NCI-H146 (cell line): Measurements from ENCODE around the gene POLR2L.

Experiments used
- DNase-seq: peaks from one replicate; lab custom pipeline; 2025; lab: John Stamatoyannopoulos, UW

The POLR2L gene

DNA sequence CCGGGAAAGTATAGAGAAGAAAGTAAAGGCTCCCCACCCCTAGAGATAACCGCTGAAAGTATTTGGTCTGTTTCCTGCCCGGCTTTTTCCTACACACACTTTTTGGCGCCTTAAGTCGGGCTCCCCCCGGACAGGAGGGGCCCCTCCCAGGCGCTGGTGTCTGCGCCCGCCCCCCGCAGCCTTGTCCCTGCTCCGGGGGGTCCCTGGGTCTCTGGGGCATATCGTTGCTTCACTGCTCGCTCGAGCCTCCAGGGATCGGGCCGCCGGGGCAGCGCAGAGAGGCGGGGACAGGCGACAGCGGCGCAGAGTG lies 15.5 kb downstream of the POLR2L start:
- no peak for DNase-seq

DNA sequence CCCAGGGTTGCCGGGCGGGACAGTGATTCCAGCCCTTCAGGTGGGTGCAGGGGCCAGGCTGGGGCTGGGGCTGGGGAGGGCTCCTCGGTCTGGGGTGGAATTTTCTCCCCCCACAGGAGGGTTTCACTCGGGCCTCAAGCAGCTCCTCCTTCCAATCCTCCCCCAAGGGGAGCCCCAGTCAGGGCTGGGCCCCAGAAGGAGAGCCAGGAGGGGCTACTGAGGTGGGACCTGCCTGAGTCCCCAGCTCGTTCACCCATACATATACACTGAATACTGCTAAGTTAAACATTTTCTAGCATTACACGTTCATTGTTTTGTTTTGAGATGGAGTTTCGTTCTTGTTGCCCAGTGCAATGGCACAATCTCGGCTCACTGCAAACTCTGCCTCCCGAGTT lies 16.1 kb downstream of the POLR2L start:
- DNase-seq = no peak

DNA sequence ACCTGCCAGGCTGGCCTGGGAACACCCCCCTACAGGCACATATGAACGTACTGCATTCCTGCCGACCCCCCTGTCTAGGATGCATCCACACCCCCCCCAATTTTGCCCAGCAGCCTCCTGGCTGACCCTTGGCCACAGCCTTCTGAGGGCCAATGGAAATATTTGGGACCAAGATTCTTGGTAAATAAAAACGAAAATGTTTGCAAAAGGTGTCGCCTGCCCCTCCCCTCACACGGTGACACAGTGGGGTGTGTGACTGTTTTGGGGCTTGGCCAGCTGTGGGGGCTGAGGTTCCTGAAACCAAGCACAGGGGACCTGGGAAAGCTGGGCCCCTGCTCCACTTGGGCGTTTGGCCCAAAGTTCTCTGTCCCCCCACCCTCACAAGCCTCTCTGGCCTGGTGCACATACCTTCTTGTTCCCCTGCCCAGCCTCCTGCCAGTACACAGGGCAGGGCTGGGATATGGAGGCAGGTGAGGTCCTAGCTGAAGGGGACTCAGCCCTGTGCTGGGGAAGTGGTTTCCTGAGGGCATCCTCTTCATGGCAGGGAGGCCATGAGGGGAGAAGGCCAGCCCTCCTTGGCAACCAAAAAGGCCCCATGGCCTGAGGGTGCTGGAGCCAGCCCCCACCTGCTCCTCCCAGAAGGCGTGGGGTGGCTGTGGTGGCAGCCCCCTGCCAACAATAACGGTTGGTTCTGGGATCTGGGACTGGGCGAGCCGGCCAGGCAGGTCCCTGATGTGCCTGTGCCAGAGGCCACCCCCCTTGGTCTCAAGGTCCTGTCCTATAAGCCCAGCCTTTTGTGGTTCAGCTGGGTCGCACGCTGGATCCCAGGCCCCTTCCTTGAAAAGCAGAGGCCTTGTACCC lies 16.7 kb downstream of the POLR2L start:
- DNase-seq = no peak

DNA sequence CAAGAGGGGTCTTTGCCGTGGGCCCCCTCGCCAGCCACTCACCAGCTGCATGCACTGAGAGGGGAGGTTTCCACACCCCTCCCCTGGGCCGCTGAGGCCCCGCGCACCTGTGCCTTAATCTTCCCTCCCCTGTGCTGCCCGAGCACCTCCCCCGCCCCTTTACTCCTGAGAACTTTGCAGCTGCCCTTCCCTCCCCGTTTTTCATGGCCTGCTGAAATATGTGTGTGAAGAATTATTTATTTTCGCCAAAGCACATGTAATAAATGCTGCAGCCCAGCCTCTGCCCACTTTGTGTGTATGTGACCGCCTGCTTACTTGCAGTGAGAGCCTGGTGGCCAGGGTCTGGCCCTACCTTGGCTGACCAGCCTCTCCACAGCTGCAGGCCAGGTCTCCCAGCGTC lies 17.4 kb downstream of the POLR2L start:
- no peak for DNase-seq

DNA sequence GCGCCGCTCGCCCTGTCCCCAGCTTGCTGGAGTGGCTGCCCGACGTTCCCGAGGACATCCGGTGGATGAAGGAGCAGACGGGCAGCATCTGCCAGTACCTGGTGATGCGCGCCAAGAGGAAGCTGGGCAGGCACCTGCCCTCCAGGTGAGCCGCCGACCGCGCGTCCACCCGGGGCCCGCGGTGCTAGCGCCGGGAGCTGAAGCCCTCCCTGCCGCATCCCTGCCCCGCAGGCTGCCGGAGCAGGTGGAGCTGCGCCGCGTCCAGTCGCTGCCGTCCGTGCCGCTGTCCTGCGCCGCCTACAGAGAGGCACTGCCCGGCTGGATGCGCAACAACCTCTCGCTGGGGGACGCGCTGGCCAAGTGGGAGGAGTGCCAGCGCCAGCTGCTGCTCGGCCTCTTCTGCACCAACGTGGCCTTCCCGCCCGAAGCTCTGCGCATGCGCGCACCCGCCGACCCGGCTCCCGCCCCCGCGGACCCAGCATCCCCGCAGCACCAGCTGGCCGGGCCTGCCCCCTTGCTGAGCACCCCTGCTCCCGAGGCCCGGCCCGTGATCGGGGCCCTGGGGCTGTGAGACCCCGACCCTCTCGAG lies 17.9 kb downstream of the POLR2L start:
- DNase-seq = no peak

DNA sequence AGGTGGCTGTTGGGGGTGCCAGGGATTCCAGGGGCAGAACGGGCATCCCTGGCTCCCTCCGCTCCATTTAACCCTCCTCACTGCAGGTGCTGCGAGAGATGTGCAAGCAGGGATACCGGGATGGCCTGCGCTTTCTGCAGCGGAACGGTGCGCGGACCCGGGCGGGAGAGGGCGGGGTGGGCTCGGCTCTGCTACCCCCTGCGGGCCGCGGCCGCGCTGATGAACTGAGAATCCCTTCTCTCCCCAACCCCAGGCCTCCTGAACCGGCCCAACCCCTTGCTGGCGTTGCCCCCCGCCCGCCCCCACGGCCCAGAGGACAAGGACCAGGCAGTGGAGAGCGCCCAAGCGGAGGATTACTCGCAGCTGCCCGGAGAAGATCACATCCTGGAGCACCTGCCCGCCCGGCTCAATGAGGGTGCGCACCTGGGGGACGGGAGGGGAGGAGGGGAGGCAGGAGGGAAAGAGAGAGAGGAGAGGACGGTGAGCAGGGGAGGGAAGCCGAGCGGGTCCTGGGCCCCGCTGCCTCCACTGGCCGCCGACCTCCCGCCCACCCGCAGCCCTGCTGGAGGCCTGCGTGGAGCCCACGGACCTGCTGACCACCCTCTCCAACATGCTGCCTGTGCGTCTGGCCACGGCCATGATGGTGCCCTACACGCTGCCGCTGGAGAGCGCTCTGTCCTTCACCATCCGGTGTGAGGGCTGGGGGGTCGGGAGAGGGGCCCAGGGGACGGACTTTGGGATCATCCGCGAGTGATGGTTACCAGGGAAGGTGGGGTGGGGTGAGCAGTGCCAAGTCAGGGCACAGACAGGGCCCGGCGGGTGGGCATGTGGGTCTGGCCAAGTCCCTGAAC lies 18.7 kb downstream of the POLR2L start:
- DNase-seq = no peak

DNA sequence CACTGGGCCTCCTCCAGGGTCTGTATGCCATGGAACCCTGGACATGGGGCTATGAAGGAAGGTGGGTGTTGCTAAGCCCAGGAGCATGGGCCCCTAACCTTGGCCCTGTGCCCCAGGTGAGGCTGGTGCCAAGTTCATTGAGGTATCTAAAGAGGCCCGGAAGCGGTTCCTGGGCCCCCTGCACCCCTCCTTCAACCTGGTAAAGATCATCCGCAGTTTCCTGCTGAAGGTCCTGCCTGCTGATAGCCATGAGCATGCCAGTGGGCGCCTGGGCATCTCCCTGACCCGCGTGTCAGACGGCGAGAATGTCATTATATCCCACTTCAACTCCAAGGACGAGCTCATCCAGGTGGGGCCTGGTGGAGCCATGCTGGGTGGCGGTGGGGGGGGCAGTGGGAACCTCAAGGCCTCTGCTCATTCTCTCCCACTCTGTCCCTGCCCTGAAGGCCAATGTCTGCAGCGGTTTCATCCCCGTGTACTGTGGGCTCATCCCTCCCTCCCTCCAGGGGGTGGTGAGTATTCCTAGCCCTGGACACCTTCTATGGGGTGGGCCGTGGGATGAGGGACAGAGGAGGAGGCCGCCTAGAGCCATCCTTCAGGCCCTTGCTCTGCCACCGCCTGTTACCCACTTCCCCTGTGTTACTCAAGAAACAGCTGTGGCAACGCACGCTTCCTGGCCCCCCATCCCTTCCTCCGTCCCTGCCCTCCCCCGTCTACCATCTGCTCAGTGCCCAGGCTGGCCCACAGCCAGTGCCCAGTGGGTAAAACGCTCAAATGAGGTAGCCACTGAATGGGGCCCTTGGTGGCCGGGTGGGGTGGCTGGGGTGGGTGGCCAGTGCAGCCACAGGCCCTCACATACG lies 20.6 kb downstream of the POLR2L start:
- DNase-seq = no peak

DNA sequence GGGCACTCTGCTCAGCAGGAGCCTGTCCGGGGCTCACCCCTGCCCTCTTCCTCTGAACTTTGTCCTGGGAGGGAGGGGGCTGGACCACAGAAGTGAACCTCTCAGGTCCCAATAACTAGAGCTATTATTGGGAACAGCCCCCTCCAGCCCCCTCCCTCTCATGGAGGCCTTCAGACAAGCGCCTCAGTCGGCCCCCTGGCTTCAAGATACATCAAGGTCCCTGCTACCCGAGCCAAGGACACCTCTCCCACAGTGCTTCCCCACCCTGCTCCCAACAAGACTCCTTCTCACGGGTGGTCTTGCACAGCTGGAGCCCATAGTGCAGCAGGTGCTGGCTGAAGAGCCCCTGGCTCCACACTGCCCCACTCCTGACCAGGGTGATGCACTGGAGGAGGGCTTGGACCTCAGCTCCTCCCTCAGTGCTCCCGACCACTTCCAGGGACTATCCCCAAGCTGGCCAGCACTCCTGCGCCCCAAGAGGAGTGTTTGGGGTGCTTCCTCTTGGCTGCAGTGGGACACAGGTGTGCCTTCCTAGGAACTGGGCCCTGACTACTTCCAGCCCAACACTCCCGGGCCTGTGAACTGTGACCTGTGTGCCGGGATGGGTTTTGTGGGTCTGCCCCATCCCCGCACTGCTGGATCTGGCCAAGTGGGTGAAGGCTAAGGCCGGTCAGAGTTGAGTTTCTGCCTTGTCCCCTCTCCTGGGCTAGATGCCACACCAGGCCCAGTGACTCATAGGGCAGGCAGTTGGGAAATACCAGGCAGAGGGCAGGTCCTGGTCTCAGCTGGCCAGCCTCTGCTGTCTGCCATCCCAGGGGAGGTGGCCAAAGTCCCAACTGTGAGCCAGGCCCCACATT lies 21.4 kb downstream of the POLR2L start:
- no peak for DNase-seq

DNA sequence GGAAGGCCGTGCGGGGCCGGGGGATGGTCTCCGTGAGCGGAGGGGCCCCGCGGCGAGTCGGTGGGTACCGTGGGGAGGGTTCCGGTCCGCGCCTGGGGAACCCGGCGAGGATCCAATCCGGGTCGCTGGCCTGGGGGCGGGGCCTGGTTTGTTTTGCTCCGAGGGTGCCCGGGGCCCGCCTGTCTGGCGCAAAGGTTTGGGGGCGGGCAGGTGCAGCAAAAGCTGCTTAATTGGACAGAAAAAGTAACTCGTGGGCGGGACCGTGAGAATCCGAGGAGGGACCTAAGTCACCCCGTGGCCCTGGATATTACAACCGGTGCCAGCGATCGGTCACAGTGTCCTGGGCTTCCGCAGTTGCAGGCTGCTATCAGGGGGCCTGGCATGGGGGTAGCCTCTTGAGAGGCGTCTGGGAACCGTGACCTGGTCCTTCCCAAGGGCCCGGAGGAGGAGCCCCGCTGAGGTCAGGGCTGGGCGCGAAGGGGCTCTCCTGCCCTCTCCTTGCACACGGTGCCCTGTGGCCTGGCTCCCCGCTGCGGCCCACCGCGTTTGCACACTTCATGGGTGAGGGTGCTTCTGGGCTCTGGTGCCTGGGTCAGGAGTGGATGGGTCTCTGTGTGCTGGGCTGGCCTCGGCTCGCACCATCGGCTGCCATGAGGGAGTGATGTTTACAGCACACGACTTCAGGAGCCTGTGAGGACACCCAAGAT lies 22.2 kb downstream of the POLR2L start:
- peak; percentile 89 for DNase-seq

DNA sequence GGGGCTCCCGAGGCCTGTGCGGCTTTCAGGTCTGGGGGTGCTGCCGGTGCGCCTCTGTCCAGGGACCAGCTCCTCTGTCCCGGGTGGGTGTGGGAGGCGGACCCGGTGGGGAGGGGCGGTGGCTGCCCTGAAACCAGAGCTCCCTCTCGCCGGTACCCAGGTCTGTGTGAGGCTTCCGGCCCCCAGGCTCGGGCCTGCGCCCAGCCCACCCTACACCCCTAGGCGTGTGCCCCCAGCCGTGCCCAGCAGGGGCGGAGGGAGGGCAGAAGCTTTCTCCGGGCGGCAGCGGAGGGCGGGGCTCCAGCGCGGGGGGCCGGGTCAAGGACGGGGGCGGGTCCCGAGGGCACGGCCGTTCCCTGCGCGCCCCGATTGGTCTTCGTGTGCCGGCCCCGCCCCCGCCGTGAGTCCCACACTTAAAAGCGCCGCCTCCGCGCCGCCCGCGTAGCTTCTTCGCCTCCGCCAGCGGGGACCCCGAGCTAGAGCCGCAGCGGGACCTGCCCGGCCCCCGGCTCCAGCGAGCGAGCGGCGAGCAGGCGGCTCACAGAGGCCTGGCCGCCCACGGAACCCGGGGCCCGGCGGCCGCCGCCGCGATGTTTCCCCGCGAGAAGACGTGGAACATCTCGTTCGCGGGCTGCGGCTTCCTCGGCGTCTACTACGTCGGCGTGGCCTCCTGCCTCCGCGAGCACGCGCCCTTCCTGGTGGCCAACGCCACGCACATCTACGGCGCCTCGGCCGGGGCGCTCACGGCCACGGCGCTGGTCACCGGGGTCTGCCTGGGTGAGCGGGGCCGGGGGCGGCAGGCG lies 23.0 kb downstream of the POLR2L start:
- peak; percentile 91 for DNase-seq

DNA sequence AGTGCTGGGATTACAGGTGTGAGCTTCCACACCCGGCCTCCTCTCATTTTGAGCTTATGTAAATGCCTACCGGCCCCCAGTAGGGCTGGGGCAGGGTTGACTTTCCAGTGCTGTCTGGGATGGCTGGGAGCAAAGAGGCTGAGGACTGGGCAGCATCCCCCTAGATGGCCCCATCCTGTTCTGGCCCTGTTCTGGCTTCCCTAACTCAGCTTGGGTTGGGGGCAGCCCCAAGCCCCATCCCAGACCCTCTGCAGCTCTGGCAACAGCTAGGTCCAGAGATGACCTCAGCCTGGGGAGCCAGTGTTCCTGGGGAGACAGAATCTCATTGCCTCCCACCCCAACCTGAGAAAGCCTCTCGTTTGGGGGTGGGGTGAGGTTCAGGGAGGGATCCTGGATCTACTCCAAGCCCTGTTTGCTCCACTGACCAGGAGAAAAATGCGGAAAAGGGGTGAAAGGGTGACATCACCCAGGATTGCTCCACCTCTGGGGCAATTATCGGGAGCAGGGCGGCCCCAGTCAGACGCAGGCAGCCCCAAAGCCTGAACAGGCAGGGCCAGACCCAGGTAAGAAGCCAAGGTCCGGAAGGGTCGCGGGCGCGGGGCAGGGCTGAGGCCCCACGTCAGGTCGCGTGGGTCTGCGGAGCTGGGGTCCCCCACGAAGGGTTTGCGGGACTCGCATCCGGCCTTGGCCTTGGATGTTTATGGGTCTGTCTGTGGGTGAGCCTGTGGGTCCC lies 23.8 kb downstream of the POLR2L start, which contains the start of gene PNPLA2:
TSS of gene PNPLA2 (plus strand) at position 519 of the 733 bp plus-strand sequence. CDS start 805 bp downstream, outside the sequence.
- DNase-seq = no peak

DNA sequence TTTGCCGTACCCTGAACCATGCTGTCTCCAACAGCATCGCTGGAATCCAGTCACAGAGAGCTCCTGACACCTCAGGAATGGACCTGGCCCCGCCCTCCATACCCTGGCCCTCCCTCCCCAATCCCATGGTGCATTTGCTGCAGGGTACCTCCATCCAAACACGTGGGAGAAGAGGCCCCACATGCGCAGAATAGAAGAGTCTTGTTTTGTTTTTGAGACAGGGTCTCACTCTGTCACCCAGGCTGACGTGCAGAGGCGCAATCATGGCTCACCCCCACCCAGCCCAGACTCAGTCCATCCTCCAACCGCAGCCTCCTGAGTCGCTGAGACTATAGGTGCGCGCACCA lies 25.9 kb downstream of the POLR2L start:
- DNase-seq = no peak

DNA sequence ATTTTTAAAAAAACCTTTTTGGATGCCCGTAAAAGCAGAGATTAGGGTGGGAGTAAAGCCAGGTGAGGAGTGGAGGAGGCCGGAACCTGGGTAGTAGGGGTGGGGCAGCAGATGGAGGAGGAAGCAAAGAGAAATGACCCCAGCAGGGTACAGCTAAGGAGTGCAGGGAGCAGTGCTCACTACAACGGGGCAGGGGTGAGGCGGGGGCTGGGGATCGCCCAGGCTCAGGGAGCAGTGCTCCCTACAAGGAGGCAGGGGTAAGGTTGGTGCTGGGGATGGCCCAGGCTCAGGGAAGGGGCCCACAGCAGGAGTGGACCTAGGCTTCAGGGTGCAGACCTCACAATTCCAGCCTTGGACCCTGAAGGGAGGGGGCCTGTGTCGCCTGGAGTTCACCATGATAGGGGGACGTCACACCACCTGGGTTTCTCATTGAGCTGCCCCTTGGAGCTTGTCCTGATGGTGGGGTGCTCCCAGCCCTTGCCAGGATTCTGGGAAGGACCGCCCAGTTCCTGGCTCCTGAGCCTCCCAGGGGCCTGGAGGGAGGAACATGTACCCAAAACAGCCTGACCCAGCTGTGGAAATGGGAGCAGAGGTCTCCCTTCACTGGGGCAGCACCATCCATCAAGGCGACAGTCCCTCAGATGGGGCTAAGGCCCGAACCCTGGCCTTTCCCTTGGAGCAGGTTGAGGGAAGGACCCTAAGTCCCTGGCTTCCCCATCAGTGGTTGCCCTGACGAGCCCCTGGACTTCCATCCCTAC lies 26.5 kb downstream of the POLR2L start:
- DNase-seq = no peak

DNA sequence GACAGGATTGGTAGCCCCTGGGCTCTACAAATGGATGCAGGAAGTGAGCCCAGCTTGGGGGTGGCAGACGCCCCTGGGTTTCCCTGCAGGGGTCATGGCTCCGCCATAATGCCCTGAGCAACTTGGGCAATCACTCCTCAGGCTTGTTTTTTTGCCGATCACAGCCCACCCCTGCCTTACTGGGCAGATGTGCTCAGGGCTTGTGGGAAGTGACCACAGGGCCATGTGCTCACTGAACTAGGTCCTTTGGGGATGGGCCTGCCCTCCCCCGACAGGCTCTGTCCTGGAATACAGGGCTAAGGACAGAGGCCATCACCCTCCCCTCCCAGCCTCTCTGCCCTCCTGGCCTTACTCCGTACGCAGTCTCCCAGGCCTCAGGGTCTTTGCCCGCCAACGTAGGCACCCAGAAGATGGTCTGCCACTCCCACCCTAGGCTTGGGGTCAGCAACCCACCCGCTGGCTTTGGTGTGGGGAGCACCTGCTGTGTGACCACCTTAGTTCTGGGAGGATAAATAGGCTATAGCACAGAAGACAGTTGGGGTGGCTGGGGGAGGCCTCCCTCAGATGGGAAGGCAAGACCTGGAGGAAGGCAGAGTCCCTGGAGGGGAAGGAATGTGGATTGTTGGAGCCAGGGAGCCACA lies 28.8 kb downstream of the POLR2L start:
- DNase-seq = no peak

DNA sequence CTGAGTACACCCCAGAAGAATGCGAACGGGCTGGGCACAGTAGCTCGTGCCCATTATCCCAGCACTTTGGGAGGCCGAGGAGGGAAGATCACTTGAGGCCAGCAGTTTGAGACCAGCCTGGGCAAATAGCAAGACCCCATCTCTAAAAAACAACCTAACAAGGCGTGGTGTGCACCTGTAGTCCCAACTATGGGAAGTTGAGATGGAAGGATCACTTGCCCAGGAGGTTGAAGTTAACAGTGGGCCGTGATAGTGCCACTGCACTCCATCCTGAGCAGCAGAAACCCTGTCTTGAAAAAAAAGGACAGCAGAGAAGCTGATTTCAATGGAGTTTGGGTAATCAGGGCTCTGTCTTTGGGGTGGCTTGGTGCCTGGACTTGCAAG lies 29.3 kb downstream of the POLR2L start:
- DNase-seq = no peak

DNA sequence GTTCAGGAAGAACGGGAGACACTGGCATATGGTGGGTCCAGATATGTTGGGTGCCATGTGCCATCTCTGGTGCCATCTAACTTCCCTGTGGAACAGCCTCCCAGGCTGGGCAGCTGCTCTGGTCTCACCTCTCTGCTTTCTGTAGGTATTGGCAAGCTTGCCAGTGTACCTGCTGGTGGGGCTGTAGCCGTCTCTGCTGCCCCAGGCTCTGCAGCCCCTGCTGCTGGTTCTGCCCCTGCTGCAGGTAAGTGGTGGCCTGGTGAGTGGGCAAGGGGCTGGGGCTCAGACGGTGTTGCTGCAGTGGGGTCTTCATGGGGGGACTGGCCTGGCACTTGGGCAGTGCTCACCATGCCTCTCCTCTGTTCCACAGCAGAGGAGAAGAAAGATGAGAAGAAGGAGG lies 29.9 kb downstream of the POLR2L start:
- no peak for DNase-seq

DNA sequence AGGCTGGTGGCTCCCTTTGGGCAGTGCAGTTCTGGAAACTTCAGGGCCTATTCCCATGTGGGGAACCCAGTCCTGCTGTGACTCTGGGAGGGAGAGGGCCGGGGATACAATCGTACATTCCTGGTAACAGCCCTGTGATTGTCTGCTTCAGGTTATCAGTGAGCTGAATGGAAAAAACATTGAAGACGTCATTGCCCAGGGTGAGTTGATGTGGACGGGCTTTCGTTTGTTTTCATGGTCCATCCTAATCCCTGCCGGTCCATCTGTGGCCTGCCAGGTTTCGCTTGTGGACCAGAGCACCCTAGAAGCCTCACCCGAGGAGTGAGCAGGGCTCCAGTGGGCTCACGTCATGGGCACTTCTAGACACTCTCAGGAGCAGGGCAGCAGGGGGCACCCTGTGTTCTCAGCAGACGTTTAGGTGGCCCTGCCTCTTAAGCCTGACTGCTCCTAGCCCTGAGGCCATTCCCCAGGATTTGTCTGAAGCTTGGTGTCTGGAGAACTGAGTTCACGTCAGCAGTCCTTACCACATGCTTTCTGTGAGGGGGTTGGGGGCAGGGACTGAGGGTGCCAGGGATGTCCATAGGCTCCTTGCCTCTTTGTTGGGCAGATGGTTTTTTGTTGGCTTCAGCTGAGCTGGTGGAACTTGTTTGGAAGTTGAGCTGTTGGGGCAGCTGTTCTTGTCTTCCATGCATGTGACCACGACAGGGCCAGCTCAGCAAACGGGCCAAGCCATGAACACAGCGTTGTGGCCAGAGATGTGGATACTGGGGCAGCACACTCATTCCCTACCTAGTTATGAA lies 30.7 kb downstream of the POLR2L start:
- no peak for DNase-seq
